HG03095 (cell line): Measurements from ENCODE around the gene MOB4.
"Not testable (repeated sequence)": the region's sequence is repeated elsewhere in the genome, so short reads cannot be mapped to it uniquely, and the experiment has no call there.

Source experiments
- ATAC-seq: cut with Tn5 transposase; IDR thresholded peaks from one replicate; pipeline ENCODE4 v1.9.1; 2021; ENCODE audit warnings: moderate library complexity; ENCODE audit not compliant: unreplicated experiment

The MOB4 gene

GRCh38 chr2:197515739-197516392, at the start of gene MOB4:
MOB4 (plus strand) TSS chr2:197516066; CDS start chr2:197516087, 21 bp downstream.
- peak; percentile 90 for ATAC-seq

GRCh38 chr2:197472166-197472565, 43.7 kb upstream of the MOB4 start:
- ATAC-seq = no peak

- ATAC-seq = no peak
Observed at GRCh38 chr2:197477797-197478196, 38.1 kb upstream of the MOB4 start.

GRCh38 chr2:197480165-197481036, 35.5 kb upstream of the MOB4 start:
- no peak for ATAC-seq

- ATAC-seq = not testable (repeated sequence)
Observed at GRCh38 chr2:197484248-197484647, 31.6 kb upstream of the MOB4 start.

- no peak for ATAC-seq
Observed at GRCh38 chr2:197486175-197486574, 29.7 kb upstream of the MOB4 start.

- ATAC-seq = no peak
Observed at GRCh38 chr2:197487385-197487784, 28.5 kb upstream of the MOB4 start.

- no peak for ATAC-seq
Observed at GRCh38 chr2:197495433-197496134, 20.3 kb upstream of the MOB4 start.

- no peak for ATAC-seq
Observed at GRCh38 chr2:197496695-197497094, 19.2 kb upstream of the MOB4 start.

- ATAC-seq = no peak
Observed at GRCh38 chr2:197497326-197497725, 18.5 kb upstream of the MOB4 start.

- no peak for ATAC-seq
Observed at GRCh38 chr2:197498235-197498936, 17.5 kb upstream of the MOB4 start.

- ATAC-seq = peak; percentile 25
Observed at GRCh38 chr2:197498937-197499593, 16.8 kb upstream of the MOB4 start.

- peak; percentile 78 for ATAC-seq
Observed at GRCh38 chr2:197499594-197500502, 16.0 kb upstream of the MOB4 start, which contains the start of the genes HSPD1 and HSPE1. HSPD1 (minus strand) TSS chr2:197499840; CDS start chr2:197498848, 992 bp downstream. HSPE1 (plus strand) TSS chr2:197500379; CDS start chr2:197500437, 58 bp downstream.

GRCh38 chr2:197500503-197501131, 15.2 kb upstream of the MOB4 start:
- peak; percentile 3 for ATAC-seq

GRCh38 chr2:197502201-197502600, 13.7 kb upstream of the MOB4 start:
- ATAC-seq = no peak

- ATAC-seq = no peak
Observed at GRCh38 chr2:197502685-197503084, 13.2 kb upstream of the MOB4 start.

- ATAC-seq = no peak
Observed at GRCh38 chr2:197504000-197504399, 11.9 kb upstream of the MOB4 start.

GRCh38 chr2:197504512-197504911, 11.4 kb upstream of the MOB4 start:
- no peak for ATAC-seq

- ATAC-seq = no peak
Observed at GRCh38 chr2:197506658-197507057, 9.2 kb upstream of the MOB4 start.
